GM19025 (cell line): ENCODE results near the gene RSPO1.
"Not testable (repeated sequence)": the region's sequence is repeated elsewhere in the genome, so short reads cannot be mapped to it uniquely, and the experiment has no call there.

Experiments used
- ATAC-seq: cut with Tn5 transposase; IDR thresholded peaks from one replicate; pipeline ENCODE4 v1.9.1; 2021; ENCODE audit warnings: mild to moderate bottlenecking, low read depth, moderate library complexity; ENCODE audit not compliant: unreplicated experiment

RSPO1 gene

GRCh38 chr1:37622131-37622530, 12.6 kb downstream of the RSPO1 start:
- no peak for ATAC-seq

GRCh38 chr1:37621326-37621870, 13.3 kb downstream of the RSPO1 start:
- no peak for ATAC-seq

DNA sequence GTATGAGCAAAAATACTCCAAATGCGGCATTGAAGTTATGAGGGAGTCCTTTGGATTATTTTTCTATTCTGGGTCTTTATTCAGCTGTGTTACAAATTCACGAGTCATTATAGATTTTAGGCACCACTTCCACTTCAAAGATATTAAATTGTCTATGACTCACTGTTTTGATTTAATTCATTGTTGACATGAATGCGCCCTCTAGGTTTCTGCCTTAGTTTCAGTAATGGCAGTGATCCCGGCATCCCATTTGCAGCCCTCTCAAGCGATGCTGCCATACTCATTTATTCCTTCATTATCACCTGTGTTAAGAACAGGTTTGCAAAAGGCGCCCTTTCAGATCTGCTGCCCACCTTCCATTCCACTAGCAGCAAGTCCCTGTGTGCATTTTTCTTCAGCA, 14.0 kb downstream of the RSPO1 start:
- ATAC-seq, result no peak

DNA sequence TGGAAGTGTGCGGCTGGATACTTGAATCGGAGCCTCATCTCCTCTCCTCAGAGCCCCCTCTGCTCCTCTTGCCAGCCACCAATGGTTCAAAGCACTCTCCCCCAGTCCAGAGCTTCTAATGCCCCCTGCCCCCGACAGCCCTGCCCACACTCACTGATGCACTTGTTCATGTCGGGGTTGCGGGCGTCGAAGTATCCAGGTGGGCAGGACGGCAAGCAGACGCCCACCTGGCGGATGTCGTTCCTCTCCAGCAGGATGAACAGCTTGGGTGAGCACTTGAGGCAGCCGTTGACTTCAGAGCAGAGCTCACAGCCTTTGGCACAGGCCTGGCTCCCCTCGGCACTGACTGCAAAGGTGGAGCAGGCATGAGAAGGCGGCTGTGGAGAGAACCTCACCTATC, 18.4 kb downstream of the RSPO1 start:
- no peak for ATAC-seq

GRCh38 chr1:37614105-37614504, 20.6 kb downstream of the RSPO1 start:
- ATAC-seq, result no peak

- ATAC-seq, result no peak
These were observed 22.5 kb downstream of the RSPO1 start for GRCh38 chr1:37612186-37612585.

DNA sequence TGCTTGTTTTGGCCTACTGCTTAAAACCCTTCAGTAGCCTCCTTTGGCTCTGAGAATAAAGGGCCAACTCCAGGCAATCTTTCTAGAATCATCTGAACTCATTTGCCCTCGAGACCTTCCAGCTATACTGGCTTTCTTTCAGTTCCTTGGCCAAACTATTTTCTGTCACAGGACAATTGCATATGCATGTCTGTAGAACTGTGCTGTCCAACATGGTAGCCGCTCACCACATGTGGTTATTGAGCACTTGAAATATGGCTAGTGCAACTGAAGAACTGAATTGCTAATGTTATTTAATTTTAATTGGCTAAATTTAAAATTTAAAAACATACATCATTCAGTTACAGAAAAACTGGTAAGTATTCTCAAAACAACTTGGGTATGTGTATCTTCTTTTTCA, 24.7 kb downstream of the RSPO1 start:
- ATAC-seq, result no peak

DNA sequence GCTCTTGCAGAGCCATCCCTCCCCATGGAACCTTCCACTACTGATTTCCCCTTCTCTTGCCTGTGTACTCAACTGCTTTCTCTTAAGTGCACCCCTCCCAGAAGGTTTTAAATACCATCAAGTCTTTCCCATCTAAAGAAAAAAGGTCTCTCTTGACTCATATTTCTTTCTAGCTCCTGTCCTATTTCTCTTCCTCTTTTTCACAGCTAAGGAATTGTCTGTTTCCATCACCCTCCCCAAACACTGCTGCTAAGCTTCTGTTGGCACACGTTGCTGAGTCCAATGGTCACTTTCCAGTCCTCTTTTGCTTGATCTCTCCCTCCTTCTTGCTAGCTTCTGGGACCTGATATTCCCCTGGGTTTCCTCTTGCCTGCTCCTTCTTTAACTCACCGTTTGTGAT, 25.7 kb downstream of the RSPO1 start:
- ATAC-seq, result no peak

DNA sequence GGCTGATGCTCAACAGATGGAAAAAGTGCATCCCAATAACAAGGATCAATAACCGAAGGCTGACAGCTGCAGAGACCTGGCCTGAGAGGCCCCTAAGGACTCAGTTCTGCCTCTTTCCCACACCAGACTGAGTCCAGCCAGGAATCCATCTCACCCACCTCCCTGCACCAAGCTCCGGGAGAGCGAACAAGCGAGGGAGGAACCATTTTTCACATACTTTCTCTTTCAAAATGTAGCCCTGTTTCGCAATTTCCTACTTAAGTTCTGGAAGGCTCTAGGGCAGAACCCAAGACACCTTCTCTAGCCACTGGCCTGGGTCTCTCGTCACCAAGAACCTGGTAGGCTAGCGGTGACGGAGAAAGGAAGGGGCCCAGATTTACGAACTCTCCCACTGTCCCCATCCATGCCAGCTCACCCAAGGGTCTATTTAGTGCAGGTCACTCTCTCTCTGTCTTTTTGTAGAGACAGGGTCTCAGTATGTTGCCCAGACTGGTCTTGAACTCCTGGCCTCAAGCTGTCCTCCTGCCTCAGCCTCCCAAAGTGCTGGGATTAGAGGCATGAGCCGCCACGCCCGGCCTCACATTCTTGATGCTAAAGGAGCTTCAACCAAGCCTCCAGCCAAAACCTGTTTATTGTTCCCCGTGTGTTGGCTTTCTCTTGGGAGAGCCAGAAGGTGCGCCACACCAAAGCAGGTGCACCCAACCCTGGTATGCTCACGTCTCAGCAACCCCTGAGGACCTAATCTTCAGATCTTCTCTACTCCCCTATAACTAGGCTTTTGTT, 28.0 kb downstream of the RSPO1 start:
- no peak for ATAC-seq

DNA sequence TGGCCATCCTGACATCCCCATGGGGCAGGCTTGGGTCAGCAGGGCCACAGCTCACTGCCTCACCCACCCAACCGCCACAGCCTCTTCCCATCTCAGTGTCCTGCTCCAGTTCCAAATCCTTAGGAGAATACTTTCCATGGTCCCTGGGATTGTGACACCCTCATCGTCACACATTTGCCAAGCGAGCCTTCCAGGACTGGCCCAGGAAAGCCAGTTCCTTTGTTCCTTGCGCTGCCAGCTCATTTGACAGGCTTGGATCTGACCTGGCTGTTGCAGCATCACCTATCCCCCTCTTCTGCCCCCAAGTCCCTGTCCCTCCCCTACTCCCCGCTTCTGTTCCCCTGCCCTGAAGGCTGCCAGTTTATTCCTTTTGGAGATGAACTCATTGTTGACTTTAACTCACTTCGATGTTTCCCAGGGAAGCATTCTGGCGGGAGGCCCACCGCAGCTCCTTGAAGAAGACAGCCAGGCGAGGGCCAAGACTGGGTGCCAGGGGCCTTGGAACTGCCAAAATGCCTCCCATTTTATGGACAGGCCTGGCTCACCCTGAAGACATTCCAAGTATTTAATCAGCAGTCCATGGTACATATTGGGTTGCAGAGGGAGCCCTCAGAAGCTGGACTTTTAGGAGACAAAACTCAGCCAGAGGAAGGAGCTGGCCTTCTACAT, 28.8 kb downstream of the RSPO1 start:
- no peak for ATAC-seq

DNA sequence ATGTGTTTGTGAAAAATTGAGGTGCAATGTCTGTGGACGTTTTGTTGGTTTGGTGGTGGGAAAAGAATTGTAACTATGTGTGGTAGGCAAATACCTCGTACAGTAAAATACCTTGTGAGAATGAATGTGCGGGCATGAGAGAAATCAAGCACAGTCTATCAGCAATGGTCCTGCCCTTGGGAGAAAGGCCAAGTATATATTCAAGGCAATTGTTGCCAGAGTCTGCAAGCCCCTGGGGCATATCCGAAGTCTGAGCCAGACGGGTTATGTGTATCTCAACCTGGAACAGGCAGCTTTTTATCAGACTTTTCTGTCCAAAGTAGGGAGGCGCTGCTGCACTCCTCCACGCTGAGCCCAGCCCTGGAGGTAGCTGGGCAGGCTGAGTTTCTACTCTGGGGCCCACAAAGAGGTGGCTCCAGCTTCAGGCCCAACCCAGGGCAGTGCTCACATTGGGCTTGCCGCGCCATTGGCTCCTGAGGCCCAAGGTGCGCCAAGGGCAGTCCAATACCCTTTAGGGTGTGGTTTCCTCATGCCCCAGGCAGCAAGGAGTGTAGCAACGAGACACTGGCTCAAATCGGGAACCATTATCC, 29.5 kb downstream of the RSPO1 start:
- ATAC-seq, result no peak

- no peak for ATAC-seq
These were observed 31.7 kb downstream of the RSPO1 start for GRCh38 chr1:37602750-37603694.

DNA sequence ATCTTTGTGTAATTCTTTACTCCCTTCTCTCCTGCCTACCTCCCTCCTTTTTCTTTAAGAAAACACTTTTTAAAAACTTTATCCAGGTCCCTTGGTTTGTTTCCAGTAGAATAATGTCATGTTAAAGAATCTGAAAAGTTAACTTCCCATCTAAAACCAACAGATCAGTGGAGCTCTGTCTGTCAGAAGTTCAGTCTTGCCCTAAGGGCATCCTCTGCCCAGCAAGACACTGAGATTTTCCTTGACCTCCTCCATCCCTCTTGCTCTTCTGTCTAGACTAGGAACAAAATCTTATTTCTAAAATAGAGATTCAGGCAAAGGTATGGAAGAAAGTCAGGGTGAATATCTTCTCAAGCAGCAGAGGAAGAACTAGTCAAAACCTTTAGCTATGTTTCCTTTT, 33.3 kb downstream of the RSPO1 start:
- ATAC-seq, result no peak

DNA sequence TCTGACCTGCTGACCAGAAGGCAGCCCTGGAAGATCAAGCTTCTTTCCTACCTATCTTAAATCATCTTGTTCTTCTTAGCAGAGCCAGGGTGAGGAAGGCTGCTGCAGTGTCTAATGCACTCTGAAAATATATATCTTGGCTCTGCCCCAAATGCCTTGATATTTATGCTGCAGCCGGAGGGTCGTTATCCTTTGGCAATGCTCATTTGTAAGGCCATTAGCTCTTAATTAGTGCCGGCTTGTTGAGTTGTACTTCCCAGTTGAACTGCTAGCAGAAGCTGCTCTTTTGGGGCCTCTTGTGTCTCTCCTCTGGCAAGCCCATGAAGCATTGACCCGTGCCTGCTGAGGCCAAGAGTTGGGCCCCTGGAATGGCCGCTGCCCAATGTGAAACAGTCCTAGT, 34.8 kb downstream of the RSPO1 start:
- ATAC-seq, result no peak

DNA sequence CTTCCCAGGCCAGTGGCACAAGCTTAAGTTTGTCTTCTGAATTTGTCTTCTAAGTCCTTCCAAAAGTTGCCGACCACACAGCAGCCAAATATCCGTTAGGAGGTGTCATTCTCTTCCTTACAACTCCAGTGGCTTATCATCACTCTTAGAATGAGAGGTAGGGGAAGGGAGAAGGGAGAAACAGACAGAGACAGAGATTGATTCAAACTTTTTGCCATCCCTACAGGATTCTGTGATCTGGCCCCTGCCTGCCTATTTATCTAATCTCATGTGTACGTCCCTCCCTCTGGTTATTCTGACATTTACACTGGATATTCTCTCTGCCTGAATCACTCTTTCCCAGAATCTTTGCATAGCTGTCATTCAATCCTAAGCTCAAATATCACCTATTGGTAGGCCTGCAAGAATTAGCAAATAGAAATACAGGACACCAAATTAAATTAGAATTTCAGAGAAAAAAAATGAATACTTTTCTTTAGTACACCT, 38.5 kb downstream of the RSPO1 start:
- no peak for ATAC-seq

GRCh38 chr1:37595440-37596181, 39.1 kb downstream of the RSPO1 start, which contains the start of gene GNL2:
TSS of gene GNL2 (minus strand) at chr1:37595937. CDS start at chr1:37595822, 115 bp downstream.
- ATAC-seq, result peak; percentile 98

DNA sequence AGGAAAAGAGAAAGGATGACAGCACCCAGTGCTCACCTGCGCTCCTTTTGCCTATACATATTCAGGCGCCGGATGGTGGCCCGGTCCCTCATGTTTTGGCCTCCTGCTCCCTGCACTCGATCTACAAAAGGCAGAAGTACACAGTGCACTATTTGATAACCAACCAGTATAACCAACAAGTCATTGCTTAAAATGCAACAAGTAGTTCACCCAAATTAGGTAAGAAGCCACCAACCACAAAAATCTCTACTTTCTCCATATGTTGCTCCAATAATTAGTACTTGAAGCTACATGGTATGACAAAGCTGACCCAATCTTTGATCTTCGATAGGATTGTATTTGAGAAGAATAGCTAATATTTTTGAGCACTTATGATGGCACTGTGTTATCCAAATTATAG, 41.0 kb downstream of the RSPO1 start:
- no peak for ATAC-seq

DNA sequence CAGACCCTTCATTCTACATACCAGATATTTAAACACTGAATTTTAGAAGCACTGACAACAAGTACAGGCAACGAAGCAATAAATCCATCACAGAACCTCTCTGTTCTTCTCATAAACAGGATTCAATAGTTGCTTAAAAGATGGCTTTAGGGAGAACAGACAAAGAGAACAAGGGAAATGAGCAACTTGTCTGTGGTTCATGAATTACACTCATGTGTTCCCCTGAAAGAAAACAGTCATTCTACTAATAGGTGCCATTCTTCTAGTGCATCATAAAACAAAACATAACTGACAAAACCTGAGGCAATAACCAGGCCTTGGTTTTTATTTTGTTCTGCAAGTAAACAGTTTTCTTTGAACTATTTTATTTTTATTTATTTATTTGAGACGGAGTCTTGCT, 45.8 kb downstream of the RSPO1 start:
- no peak for ATAC-seq

DNA sequence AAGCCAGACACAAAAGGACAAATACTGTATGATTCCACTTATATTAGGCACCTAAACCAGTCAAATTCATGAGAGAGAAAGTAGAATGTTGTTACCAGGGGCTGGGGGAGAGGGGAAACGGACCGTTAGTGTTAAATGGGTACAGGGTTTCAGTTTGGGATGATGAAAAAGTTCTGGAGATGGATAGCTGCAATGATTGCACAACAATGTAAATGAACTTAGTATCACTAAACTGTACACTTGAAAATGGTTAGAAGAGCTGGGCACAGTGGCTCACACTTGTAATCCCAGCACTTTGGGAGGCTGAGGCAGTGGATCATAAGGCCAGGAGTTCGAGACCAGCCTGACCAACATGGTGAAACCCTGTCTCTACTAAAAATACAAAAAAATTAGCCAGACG, 50.1 kb downstream of the RSPO1 start:
- not testable (repeated sequence) for ATAC-seq
